Fibroblast of pulmonary artery (primary cell): ENCODE measurements around the gene CDKL5.

Source experiments
- DNase-seq: peaks from one replicate; pipeline ENCODE4 v3.0.0-alpha.2; 2010; ENCODE audit warnings: low read depth
- H3K4me3 ChIP-seq: replicated peaks from 2 replicates; pipeline ENCODE4 v1.5.1; 2011; ENCODE audit warnings: low read depth, mild to moderate bottlenecking, control low read depth, low read length, moderate library complexity
- CTCF ChIP-seq: IDR thresholded peaks from 2 replicates; pipeline ENCODE4 v1.5.1; 2011; ENCODE audit warnings: mild to moderate bottlenecking, control low read depth, low read length, inconsistent platforms; ENCODE audit errors: missing control alignments

Gene CDKL5

GRCh38 chrX:18702362-18703195, 277.2 kb downstream of the CDKL5 start:
- no peak overlapping the region for H3K4me3 ChIP-seq
- no peak for TF ChIP-seq CTCF
- peak; percentile 84 for DNase-seq
